Upper lobe of right lung (tissue), 1 donor: Measurements from ENCODE around the gene DNAJC27. TPM values are rescaled to one million over a fixed set of nuclear protein-coding genes. Genes with fewer than 3 reads are reported as not detected.

Source experiments
- ATAC-seq: fragments of 200-7000 bp; cut with Tn5 transposase; one replicate; pipeline ENCODE4 v1.9.1; 2020; ENCODE audit warnings: mild to moderate bottlenecking, moderate library complexity
- DNase-seq: peaks from one replicate; pipeline ENCODE4 v3.0.0-alpha.2; 2020
- H3K27ac ChIP-seq: fragments of 200-600 bp; one replicate; pipeline ENCODE4 v1.8.0; 2022
- H3K27me3 ChIP-seq: fragments of 200-600 bp; one replicate; pipeline ENCODE4 v1.8.0; 2022; ENCODE audit warnings: mild to moderate bottlenecking
- H3K36me3 ChIP-seq: fragments of 200-600 bp; one replicate; pipeline ENCODE4 v1.8.0; 2022
- H3K4me1 ChIP-seq: fragments of 200-600 bp; one replicate; pipeline ENCODE4 v1.8.0; 2022
- H3K4me3 ChIP-seq: fragments of 200-600 bp; one replicate; pipeline ENCODE4 v1.8.0; 2022; ENCODE audit warnings: mild to moderate bottlenecking
- H3K9me3 ChIP-seq: fragments of 200-600 bp; one replicate; pipeline ENCODE4 v1.8.0; 2022
- CTCF ChIP-seq: fragments of 200-600 bp; IDR thresholded peaks from one replicate; pipeline ENCODE4 v1.8.0; 2022; ENCODE audit warnings: antibody characterized with exemption
- intact Hi-C: fragments of 100-400 bp; cut with DNase I; formaldehyde crosslinking; loops from one replicate; pipeline ENCODE4 v1.11.0; 2022
- total RNA-seq: library from RNA; stranded (reverse); fragmentation: NEBNext Ultra II Directional; extraction: Animal tissue kit (Norgen Biotek cat#: 25700); gene quantifications from one replicate; pipeline ENCODE4 v1.2.1, GENCODE V29; 2021
- donor health status: DM: no; HTN: yes; CAD: no; lungs with severe emphysema.

DNAJC27 gene
- total RNA-seq, 1 donor from 2014 or later = 7.5 TPM

DNA sequence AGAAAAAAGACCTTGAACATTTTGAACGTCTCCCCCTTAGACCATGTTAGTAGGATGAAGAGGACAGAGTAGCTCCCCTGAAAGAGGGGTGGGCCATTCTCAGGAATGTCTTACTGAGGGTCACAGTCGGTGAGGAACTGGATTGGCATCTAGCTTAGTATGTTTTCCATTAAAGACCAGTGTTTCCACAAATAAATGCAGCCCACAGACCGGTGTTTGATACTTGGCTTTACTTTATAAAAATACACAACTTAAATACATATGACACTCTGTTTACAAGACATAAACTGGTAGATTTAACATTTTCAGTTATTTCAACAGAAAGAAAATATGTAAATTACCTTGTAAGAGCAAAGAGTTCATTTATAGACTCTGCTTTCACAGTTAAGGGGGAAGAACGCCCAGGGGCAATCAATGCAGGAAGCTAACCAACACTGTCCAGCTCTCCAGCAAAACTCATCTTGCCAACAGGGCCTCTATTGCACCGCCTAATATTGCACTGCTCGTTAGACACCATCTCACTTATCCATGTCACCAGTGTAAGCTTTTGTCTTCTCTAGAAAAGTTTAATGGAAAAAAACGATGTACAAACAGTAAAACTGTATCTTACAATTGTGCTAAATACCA lies 28.2 kb downstream of the DNAJC27 start:
- no peaks in the 10 kb centered on the region for H3K4me1 ChIP-seq
- H3K27me3 ChIP-seq = no peaks in the 10 kb centered on the region
- no peak overlapping the region for H3K27ac ChIP-seq
- H3K9me3 ChIP-seq = no peaks in the 10 kb centered on the region
- H3K36me3 ChIP-seq = peaks cover 29% of the 10 kb centered on the region
- no peak for ATAC-seq
- DNase-seq = no peak
- no peak overlapping the region for H3K4me3 ChIP-seq
- TF ChIP-seq CTCF = no peak
- intact Hi-C loops = no loop called here

GRCh38 chr2:24939353-24939752 lies 32.4 kb downstream of the DNAJC27 start:
- no peak for ATAC-seq
- Histone ChIP-seq H3K27ac (no peak overlapping the region), H3K4me3 (no peak overlapping the region), H3K4me1 (no peaks in the 10 kb centered on the region), H3K27me3 (no peaks in the 10 kb centered on the region), H3K9me3 (no peaks in the 10 kb centered on the region), H3K36me3 (no peaks in the 10 kb centered on the region)
- TF ChIP-seq CTCF = no peak
- intact Hi-C loops = no loop called here
- no peak for DNase-seq

DNA sequence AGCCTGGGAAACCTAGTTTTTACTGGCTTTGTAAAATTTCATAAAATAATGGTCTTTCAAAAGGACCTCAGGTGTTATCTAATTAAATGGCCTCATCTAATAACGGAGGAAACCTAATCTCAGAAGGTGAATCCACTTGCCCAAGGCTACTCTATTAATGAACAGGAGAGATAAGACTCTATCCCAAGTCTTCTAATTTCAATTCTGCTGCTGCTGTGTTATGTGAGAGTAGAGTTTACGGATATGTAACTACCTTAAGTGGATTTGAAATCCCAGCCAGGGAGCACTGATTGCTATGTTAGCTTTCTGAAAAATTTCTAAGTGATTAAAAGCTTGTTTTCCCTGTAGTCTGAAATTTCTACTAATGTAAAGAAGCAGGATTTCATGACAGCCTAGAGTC lies 34.5 kb downstream of the DNAJC27 start:
- Histone ChIP-seq H3K36me3 (no peaks in the 10 kb centered on the region), H3K27me3 (no peaks in the 10 kb centered on the region), H3K4me1 (no peaks in the 10 kb centered on the region), H3K4me3 (no peak overlapping the region), H3K9me3 (no peaks in the 10 kb centered on the region), H3K27ac (no peak overlapping the region)
- no peak for ATAC-seq
- no peak for DNase-seq
- intact Hi-C loops = no loop called here
- TF ChIP-seq CTCF = no peak

DNA sequence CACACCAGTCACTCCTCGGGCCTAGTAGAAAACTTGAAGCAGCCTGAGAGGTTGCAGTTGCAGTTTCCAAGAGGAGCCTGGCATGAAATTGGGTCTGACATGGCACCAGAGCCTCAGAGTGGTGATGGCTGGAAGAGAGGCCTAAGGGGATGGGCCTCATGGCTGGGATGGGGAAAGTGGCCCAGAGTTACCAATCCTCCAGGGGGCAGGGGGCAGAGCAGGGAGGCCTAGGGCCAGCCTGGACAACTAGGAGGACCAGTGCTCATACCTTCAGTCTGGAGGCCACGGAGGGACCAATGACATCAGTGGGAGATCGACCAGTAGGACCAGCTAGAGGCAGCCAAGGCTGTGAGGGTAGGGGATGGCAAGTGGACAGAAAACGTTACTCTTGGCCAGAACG lies 36.6 kb downstream of the DNAJC27 start:
- H3K4me1 ChIP-seq = no peaks in the 10 kb centered on the region
- no peaks in the 10 kb centered on the region for H3K27me3 ChIP-seq
- no peaks in the 10 kb centered on the region for H3K36me3 ChIP-seq
- H3K4me3 ChIP-seq = no peak overlapping the region
- intact Hi-C loops = no loop called here
- ATAC-seq = no peak
- no peaks in the 10 kb centered on the region for H3K9me3 ChIP-seq
- DNase-seq = no peak
- no peak for TF ChIP-seq CTCF
- no peak overlapping the region for H3K27ac ChIP-seq

GRCh38 chr2:24932715-24933114 lies 39.0 kb downstream of the DNAJC27 start:
- Histone ChIP-seq H3K36me3 (no peaks in the 10 kb centered on the region), H3K27me3 (no peaks in the 10 kb centered on the region), H3K4me3 (no peak overlapping the region), H3K4me1 (no peaks in the 10 kb centered on the region), H3K9me3 (no peaks in the 10 kb centered on the region), H3K27ac (no peak overlapping the region)
- no peak for ATAC-seq
- no peak for TF ChIP-seq CTCF
- DNase-seq = no peak
- intact Hi-C loops = no loop called here

GRCh38 chr2:24930768-24931167 lies 41.0 kb downstream of the DNAJC27 start:
- intact Hi-C loops = no loop called here

More at GRCh38 chr2:24930768-24931167, 41.0 kb downstream of the DNAJC27 start:
- no peak for TF ChIP-seq CTCF
- Histone ChIP-seq H3K4me3 (no peak overlapping the region), H3K36me3 (no peaks in the 10 kb centered on the region), H3K9me3 (no peaks in the 10 kb centered on the region), H3K4me1 (peaks cover 13% of the 10 kb centered on the region), H3K27ac (no peak overlapping the region), H3K27me3 (no peaks in the 10 kb centered on the region)
- ATAC-seq = no peak
- no peak for DNase-seq
